A673 (cell line): ENCODE data around the gene IYD. TPM values are rescaled to one million over a fixed set of nuclear protein-coding genes. Genes with fewer than 3 reads are reported as not detected.
A peak's percentile ranks its signal among the peaks of the same experiment; 100 is the strongest.

Source experiments
- BruUV-seq: library from RNA; stranded (reverse); fragments of 400-500 nt; replicated peaks from 2 replicates; lab custom pipeline; 2021; lab: Mats Ljungman, UMichigan
- CTCF ChIA-PET: fragments of 300-600 bp; sonication (Branson Sonifier 250); formaldehyde crosslinking; loops from one replicate; lab custom pipeline; 2022; ENCODE audit warnings: antibody characterized with exemption; lab: Charles Lee
- POLR2A ChIA-PET: fragments of 300-600 bp; sonication (Branson Sonifier 250); formaldehyde crosslinking; loops from one replicate; lab custom pipeline; 2022; ENCODE audit warnings: antibody characterized with exemption; ENCODE audit not compliant: low non-redundant PET; lab: Charles Lee
- DNase-seq: peaks from one replicate; pipeline ENCODE4 v3.0.0-alpha.2; 2015; ENCODE audit warnings: low spot score
- H3K27ac ChIP-seq: fragments of 200-600 bp; sonication (generic); 2 replicates; pipeline ENCODE4 v1.5.1; 2016; ENCODE audit warnings: mixed run types, low read depth, mild to moderate bottlenecking, mixed read lengths, antibody characterized with exemption, low read length; ENCODE audit not compliant: poor library complexity, severe bottlenecking
- H3K27me3 ChIP-seq: fragments of 200-600 bp; sonication (generic); replicated peaks from 2 replicates; pipeline ENCODE4 v1.6.1; 2017; ENCODE audit warnings: mixed run types, low read depth, mild to moderate bottlenecking, mixed read lengths, antibody characterized with exemption, low read length; ENCODE audit not compliant: insufficient read depth, poor library complexity
- H3K36me3 ChIP-seq: fragments of 200-600 bp; sonication (generic); 2 replicates; pipeline ENCODE4 v1.6.1; 2016; ENCODE audit warnings: mixed run types, mild to moderate bottlenecking, mixed read lengths, antibody characterized with exemption, low read length; ENCODE audit not compliant: insufficient read depth, poor library complexity, severe bottlenecking
- H3K4me1 ChIP-seq: fragments of 200-600 bp; sonication (generic); 2 replicates; pipeline ENCODE4 v1.6.1; 2017; ENCODE audit warnings: mixed run types, mild to moderate bottlenecking, mixed read lengths, antibody characterized with exemption, low read length; ENCODE audit not compliant: insufficient read depth, poor library complexity, severe bottlenecking
- H3K4me3 ChIP-seq: fragments of 200-600 bp; sonication (generic); 2 replicates; pipeline ENCODE4 v1.5.1; 2016; ENCODE audit warnings: low read depth, mixed run types, mild to moderate bottlenecking, mixed read lengths, low read length; ENCODE audit not compliant: poor library complexity, severe bottlenecking
- H3K9me3 ChIP-seq: fragments of 200-600 bp; sonication (generic); 2 replicates; pipeline ENCODE4 v1.6.1; 2016; ENCODE audit warnings: mixed run types, low read depth, mild to moderate bottlenecking, mixed read lengths, antibody characterized with exemption, low read length; ENCODE audit not compliant: poor library complexity, severe bottlenecking
- EZH2 ChIP-seq: fragments of 200-600 bp; sonication (generic); IDR thresholded peaks from 2 replicates; pipeline ENCODE4 v1.6.1; 2017; ENCODE audit warnings: borderline replicate concordance, low read depth, mild to moderate bottlenecking, mixed read lengths, antibody characterized with exemption, low read length; ENCODE audit not compliant: poor library complexity, severe bottlenecking
- intact Hi-C: fragments of 100-400 bp; cut with micrococcal nuclease; formaldehyde crosslinking; loops from one replicate; pipeline ENCODE4 v1.10.0; 2022; ENCODE audit not compliant: unreplicated experiment
- total RNA-seq: library from RNA; stranded (reverse); gene quantifications from 2 replicates; pipeline ENCODE4 v1.2.3, GENCODE V29; 2021
- TF ChIP-seq, protein P1 (sequence below): fragments of 300-800, 200-600 bp; sonication (generic); conservative IDR thresholded peaks from 2 replicates; pipeline ENCODE4 v1.5.1; 2017; ENCODE audit warnings: low read depth, mild to moderate bottlenecking, antibody characterized with exemption, low read length, moderate library complexity, mixed read lengths

Gene IYD
- total RNA-seq, 1 experiment from 2014 or later: not detected

DNA sequence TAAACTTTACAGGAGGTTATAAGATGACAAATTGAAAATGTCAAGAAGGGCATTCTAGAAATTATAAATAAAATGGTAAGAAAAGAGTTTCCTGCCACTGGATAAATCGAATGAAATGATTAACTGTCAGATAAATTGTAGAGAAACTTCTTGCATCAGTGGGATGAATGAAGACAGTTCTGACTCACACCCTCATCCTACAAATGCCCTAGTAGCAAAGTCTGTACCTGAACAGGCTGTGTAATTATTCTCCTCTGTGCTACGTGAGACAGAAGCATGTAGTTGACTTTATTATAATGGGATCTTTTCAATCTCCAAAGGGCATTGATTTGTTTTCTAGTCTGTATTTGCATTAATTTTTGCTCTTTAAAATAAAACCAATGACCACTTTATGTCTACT lies 47.3 kb downstream of the IYD start:
- no peaks in the 10 kb centered on the region for H3K27me3 ChIP-seq
- intact Hi-C loops: loop anchor here (5.0 kb wide), 1 partner anchor 921 kb away; no protein-coding TSS in a partner anchor
- peaks cover 33% of the 10 kb centered on the region for H3K4me1 ChIP-seq
- DNase-seq: no peak
- no peak overlapping the region for H3K27ac ChIP-seq
- TF ChIP-seq, protein P1, sequence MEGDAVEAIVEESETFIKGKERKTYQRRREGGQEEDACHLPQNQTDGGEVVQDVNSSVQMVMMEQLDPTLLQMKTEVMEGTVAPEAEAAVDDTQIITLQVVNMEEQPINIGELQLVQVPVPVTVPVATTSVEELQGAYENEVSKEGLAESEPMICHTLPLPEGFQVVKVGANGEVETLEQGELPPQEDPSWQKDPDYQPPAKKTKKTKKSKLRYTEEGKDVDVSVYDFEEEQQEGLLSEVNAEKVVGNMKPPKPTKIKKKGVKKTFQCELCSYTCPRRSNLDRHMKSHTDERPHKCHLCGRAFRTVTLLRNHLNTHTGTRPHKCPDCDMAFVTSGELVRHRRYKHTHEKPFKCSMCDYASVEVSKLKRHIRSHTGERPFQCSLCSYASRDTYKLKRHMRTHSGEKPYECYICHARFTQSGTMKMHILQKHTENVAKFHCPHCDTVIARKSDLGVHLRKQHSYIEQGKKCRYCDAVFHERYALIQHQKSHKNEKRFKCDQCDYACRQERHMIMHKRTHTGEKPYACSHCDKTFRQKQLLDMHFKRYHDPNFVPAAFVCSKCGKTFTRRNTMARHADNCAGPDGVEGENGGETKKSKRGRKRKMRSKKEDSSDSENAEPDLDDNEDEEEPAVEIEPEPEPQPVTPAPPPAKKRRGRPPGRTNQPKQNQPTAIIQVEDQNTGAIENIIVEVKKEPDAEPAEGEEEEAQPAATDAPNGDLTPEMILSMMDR: no peak
- TF ChIP-seq EZH2: no peak
- BruUV-seq: no TSS peak
- peaks cover 5% of the 10 kb centered on the region for H3K9me3 ChIP-seq
- ChIA-PET POLR2A (no interaction called here), CTCF (no interaction called here)
- H3K36me3 ChIP-seq: no peaks in the 10 kb centered on the region
- H3K4me3 ChIP-seq: no peak overlapping the region

DNA sequence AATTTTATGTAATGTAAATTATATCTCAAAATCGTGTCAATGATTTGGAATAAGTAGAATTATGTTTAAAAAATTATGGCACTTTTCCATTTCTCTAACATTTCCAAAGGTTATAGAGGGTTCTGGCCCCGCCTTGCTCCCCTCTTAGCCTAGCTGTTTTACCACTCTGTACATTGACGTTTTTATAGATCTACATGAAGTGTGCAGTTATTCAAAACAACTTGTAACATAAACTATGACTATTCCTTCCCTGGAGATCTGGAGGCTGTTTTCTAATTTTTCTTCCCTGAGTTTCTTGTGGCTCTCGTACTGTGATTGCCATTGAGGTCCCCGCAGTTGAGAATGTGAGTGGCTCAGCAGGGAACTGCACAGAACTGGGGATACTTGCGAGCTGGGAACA lies 48.4 kb downstream of the IYD start:
- DNase-seq: no peak
- BruUV-seq: no TSS peak
- H3K27ac ChIP-seq: peak overlapping the region; percentile 92
- H3K4me1 ChIP-seq: peaks cover 34% of the 10 kb centered on the region
- H3K27me3 ChIP-seq: no peaks in the 10 kb centered on the region
- intact Hi-C loops: loop anchor here (5.0 kb wide), 1 partner anchor 920 kb away; no protein-coding TSS in a partner anchor
- ChIA-PET POLR2A (no interaction called here), CTCF (interaction anchor here (0.5 to 2.6 kb wide), 4 partner anchors 22 to 397 kb away, joined by 4 to 60 read pairs (median 6); no protein-coding TSS in a partner anchor)
- no peak overlapping the region for H3K4me3 ChIP-seq
- TF ChIP-seq EZH2: no peak
- TF ChIP-seq, protein P1: no peak
- no peaks in the 10 kb centered on the region for H3K36me3 ChIP-seq
- H3K9me3 ChIP-seq: peaks cover 5% of the 10 kb centered on the region

DNA sequence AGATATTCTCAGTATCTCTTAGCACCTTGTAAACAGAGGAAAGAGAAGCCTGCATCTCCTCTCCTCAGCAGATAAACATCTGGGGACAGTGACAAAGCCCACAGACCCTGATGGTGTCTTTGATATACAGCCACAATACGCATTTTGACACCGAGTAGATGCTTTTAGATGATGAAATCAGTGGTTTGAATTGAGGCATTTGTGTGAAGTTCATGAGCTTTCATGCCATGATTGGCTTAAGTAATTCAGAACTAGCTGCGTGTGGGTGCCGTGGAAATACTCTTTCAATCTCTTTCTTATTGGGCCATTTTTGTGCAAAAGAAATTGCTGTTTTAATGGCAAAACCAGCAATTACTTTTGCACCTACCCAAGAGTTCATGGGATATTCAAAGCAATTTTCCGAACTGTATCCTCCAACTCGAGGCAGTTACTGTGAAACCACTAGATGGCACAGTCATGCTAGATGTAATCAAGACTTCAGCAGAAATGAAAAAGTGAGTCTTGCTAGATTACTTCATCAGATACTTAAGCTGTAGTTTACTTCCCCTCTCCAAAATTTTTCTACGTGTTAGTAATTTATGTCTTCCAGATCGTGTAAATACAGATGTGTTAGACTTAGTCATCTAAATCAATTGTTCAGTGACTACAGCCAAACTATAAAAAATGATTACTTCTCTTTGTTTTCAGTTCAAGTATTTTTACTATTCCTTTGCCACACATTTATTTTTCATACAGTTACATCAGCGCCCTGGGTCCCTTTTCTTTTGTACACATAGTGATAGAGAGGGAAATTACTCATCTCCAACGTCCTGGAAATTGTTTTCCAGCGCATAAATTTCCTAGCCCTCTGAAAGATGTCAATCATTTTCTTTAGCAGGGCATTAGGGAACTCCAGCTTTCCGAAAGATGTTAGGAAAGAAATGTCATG lies 49.4 kb downstream of the IYD start:
- no peaks in the 10 kb centered on the region for H3K36me3 ChIP-seq
- no peaks in the 10 kb centered on the region for H3K27me3 ChIP-seq
- TF ChIP-seq, protein P1: peak; percentile 88
- no peak for TF ChIP-seq EZH2
- peaks cover 5% of the 10 kb centered on the region for H3K9me3 ChIP-seq
- intact Hi-C loops: loop anchor here (1.0 to 5.0 kb wide), 4 partner anchors 182 to 919 kb away; no protein-coding TSS in a partner anchor
- peak overlapping the region; percentile 39 for H3K4me3 ChIP-seq
- H3K4me1 ChIP-seq: peaks cover 27% of the 10 kb centered on the region
- ChIA-PET CTCF (interaction anchor here (0.5 to 2.6 kb wide), 19 partner anchors 23 to 1372 kb away, joined by 3 to 60 read pairs (median 3); no protein-coding TSS in a partner anchor), POLR2A (interaction anchor here (0.6 kb wide), 3 partner anchors 117 to 414 kb away, joined by 3 to 4 read pairs (median 4); no protein-coding TSS in a partner anchor)
- no TSS peak for BruUV-seq
- H3K27ac ChIP-seq: peak overlapping the region; percentile 92
- peak; percentile 91 for DNase-seq
